AG04450 (cell line): ENCODE data around the gene GSX2. TPM values are rescaled to one million over a fixed set of nuclear protein-coding genes. Genes with fewer than 3 reads are reported as not detected.

Experiments used
- CTCF ChIA-PET: fragments of 300-600, 350-600 bp; formaldehyde crosslinking; extraction: SDS; loops from one replicate; lab custom pipeline; 2022; ENCODE audit warnings: antibody characterized with exemption, inconsistent platforms; lab: Charles Lee
- POLR2A ChIA-PET: fragments of 350-600 bp; formaldehyde crosslinking; extraction: SDS; loops from one replicate; lab custom pipeline; 2021; ENCODE audit warnings: antibody characterized with exemption, inconsistent platforms; lab: Yijun Ruan, JAX
- DNase-seq: peaks from one replicate; pipeline ENCODE4 v3.0.0-alpha.2; 2011; ENCODE audit warnings: low read depth, low spot score
- H3K27ac ChIP-seq: one replicate; pipeline ENCODE4 v1.5.1; 2012; ENCODE audit warnings: low read depth, low read length, control low read depth
- H3K27me3 ChIP-seq: one replicate; pipeline ENCODE4 v1.6.0; 2012; ENCODE audit warnings: low read length; ENCODE audit not compliant: control insufficient read depth, insufficient read depth
- H3K4me3 ChIP-seq: 2 replicates; pipeline ENCODE4 v1.5.1; 2011; ENCODE audit warnings: mild to moderate bottlenecking, low read depth, low read length, control low read depth
- H3K9me3 ChIP-seq: 2 replicates; pipeline ENCODE4 v1.5.1; 2012; ENCODE audit warnings: low read length; ENCODE audit not compliant: control insufficient read depth, insufficient read depth
- polyA plus RNA-seq: library from polyadenylated mRNA; depleted of rRNA; stranded (reverse); fragments of >200 nt; gene quantifications from 2 replicates; pipeline ENCODE4 v1.2.3, GENCODE V29; 2011
- TF ChIP-seq, protein P1 (sequence below): IDR thresholded peaks from 2 replicates; pipeline ENCODE4 v1.5.1; 2011; ENCODE audit warnings: low read depth, low read length, control low read depth, inconsistent platforms

The GSX2 gene
- polyA plus RNA-seq, 1 experiment: not detected

DNA sequence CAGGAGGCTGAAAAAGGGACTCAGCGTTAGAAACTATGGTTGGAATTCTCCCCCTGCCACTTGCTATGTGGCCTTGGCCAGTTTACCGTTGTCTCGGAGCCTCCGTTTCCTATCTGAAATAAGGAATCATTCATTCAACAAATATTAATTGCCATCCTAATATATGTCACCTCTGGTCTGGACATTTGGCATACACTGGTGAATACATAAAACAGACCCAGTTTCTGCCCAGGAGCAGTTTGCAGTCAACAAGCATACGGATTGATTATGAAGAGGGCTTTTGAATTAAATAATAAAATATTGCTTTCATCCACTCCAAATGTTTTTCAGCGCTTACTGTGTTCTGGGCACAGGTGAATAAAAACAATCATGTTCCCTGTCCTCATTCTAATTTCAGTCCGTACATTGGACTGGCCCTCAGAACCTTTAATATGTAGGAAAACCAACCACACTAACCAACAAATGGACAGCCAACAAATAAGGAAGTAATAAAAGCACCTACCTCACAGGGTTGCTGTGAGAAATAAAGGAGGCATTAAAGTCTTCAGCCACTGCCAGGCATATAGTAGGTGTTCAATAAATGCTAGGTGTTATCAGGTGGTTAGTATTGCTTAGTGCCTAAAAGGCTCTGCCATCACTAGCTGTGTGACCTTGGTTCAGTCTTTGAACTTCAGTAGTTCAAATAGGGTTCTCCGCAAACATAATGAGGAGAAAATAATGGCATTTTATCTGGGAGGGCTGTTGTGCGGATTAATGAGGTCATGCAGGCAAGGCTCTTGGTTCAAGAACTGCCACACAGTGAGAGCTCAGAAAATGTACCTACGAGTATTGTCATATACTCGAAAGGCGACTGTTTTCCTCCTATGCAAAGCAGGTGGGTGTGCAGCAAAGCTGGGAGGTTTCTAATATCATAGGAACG is 7.3 kb upstream of the GSX2 start:
- POLR2A ChIA-PET: no interaction called here
- Histone ChIP-seq H3K4me3 (peak overlapping the region; percentile 75), H3K27me3 (peaks cover 16% of the 10 kb centered on the region), H3K27ac (no peak overlapping the region), H3K9me3 (no peaks in the 10 kb centered on the region)
- DNase-seq: no peak
- CTCF ChIA-PET: interaction anchor here (0.8 kb wide), 1 partner anchor 141 kb away, joined by 3 read pairs; no protein-coding TSS in a partner anchor
- TF ChIP-seq, protein P1, sequence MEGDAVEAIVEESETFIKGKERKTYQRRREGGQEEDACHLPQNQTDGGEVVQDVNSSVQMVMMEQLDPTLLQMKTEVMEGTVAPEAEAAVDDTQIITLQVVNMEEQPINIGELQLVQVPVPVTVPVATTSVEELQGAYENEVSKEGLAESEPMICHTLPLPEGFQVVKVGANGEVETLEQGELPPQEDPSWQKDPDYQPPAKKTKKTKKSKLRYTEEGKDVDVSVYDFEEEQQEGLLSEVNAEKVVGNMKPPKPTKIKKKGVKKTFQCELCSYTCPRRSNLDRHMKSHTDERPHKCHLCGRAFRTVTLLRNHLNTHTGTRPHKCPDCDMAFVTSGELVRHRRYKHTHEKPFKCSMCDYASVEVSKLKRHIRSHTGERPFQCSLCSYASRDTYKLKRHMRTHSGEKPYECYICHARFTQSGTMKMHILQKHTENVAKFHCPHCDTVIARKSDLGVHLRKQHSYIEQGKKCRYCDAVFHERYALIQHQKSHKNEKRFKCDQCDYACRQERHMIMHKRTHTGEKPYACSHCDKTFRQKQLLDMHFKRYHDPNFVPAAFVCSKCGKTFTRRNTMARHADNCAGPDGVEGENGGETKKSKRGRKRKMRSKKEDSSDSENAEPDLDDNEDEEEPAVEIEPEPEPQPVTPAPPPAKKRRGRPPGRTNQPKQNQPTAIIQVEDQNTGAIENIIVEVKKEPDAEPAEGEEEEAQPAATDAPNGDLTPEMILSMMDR: no peak

- no peak for DNase-seq
- CTCF ChIA-PET: interaction anchor here (0.8 kb wide), 1 partner anchor 140 kb away, joined by 3 read pairs; no protein-coding TSS in a partner anchor
- no peak overlapping the region for H3K4me3 ChIP-seq
- no peak overlapping the region for H3K27ac ChIP-seq
- POLR2A ChIA-PET: no interaction called here
- TF ChIP-seq, protein P1: no peak
- H3K27me3 ChIP-seq: peaks cover 18% of the 10 kb centered on the region
- H3K9me3 ChIP-seq: no peaks in the 10 kb centered on the region
Measured at GRCh38 chr4:54093324-54094240, 6.4 kb upstream of the GSX2 start.

- DNase-seq: no peak
- H3K27me3 ChIP-seq: peaks cover 27% of the 10 kb centered on the region
- ChIA-PET CTCF (no interaction called here), POLR2A (no interaction called here)
- H3K4me3 ChIP-seq: no peak overlapping the region
- TF ChIP-seq, protein P1: no peak
- no peak overlapping the region for H3K27ac ChIP-seq
- no peaks in the 10 kb centered on the region for H3K9me3 ChIP-seq
Measured at GRCh38 chr4:54094451-54094850, 5.5 kb upstream of the GSX2 start.

DNA sequence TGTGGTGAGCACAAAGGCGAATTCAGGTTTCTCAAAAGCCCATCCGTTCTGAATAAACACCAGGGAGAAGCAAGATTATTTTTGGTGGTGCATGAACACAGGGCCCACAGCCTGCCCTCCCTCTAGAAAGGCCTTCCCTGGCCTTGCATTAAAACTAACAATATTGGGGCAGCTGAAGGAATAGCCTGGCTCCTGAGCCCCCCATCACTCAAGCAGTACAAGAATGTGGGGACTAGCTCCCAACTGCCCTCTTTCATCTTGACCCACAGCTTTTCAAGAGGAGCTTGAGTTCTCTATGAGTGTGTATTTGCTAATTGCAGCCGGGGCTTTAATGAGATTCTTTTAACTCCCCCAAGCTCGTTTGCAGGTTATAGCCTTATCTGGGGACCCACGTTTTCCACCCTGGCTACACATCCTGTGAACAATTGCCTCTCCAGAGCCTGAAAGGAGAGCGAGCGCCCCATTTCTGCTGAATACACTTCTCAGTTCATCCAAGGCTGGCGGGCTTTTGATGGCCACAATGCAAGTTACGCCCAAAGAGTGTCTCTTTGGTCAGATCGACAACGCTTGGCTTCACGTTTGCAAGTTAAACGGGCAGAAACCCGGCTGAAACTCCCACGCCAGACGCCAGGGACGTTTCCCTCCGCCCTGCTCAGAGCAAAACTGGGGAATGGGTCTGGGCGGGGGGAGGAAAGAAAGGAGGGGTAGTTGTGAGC is 4.7 kb upstream of the GSX2 start:
- TF ChIP-seq, protein P1: no peak
- H3K27me3 ChIP-seq: peaks cover 34% of the 10 kb centered on the region
- no peaks in the 10 kb centered on the region; the same call in 1 of the 2 replicates for H3K9me3 ChIP-seq
- ChIA-PET POLR2A (no interaction called here), CTCF (no interaction called here)
- H3K4me3 ChIP-seq: no peak overlapping the region
- DNase-seq: no peak
- no peak overlapping the region for H3K27ac ChIP-seq
